Naive B cell (primary cell): Measurements from ENCODE around the gene MAGEC1. TPM values are rescaled to one million over a fixed set of nuclear protein-coding genes. Genes with fewer than 3 reads are reported as not detected.
"Not testable (repeated sequence)": the region's sequence is repeated elsewhere in the genome, so short reads cannot be mapped to it uniquely, and the experiment has no call there.

Source experiments
- ATAC-seq, 2 donors: fragments of 150-1000 bp; cut with Tn5 transposase; 2 replicates each; pipeline ENCODE4 v1.10.0; 2021; ENCODE audit warnings: low read depth in 2 of 2, mild to moderate bottlenecking in 2 of 2, moderate library complexity in 2 of 2
- DNase-seq: peaks from one replicate; pipeline ENCODE4 v3.0.0; 2022
- H3K27ac Mint-ChIP-seq, 6 donors: one replicate each; pipeline ENCODE4 v1.8.0; 2020 to 2022; ENCODE audit warnings: mild to moderate bottlenecking in 6 of 6, mixed read lengths in 6 of 6, moderate library complexity in 5 of 6, inconsistent platforms in 2 of 6
- H3K27me3 Mint-ChIP-seq, 3 donors: one replicate each; pipeline ENCODE4 v1.8.0; 2021 to 2022; ENCODE audit warnings: mixed read lengths in 3 of 3, mild to moderate bottlenecking in 1 of 3
- H3K36me3 Mint-ChIP-seq, 2 donors: one replicate each; pipeline ENCODE4 v1.8.0; 2020 to 2022; ENCODE audit warnings: mixed read lengths in 2 of 2, inconsistent platforms in 1 of 2, mild to moderate bottlenecking in 1 of 2
- H3K4me1 Mint-ChIP-seq, 3 donors: one replicate each; pipeline ENCODE4 v1.8.0; 2020 to 2022; ENCODE audit warnings: mixed read lengths in 3 of 3, inconsistent platforms in 1 of 3, mild to moderate bottlenecking in 1 of 3, moderate library complexity in 1 of 3
- H3K4me3 Mint-ChIP-seq, 8 donors: one replicate each; pipeline ENCODE4 v1.8.0; 2020 to 2022; ENCODE audit warnings: mild to moderate bottlenecking in 8 of 8, mixed read lengths in 8 of 8, moderate library complexity in 8 of 8, inconsistent platforms in 2 of 8
- H3K9me3 Mint-ChIP-seq, 7 donors: one replicate each; pipeline ENCODE4 v1.8.0; 2020 to 2022; ENCODE audit warnings: mixed read lengths in 7 of 7, mild to moderate bottlenecking in 5 of 7, inconsistent platforms in 2 of 7, moderate library complexity in 1 of 7
- polyA plus RNA-seq, 6 donors: library from polyadenylated mRNA; unstranded; fragments of 300-500 nt; fragmentation: Illumina TruSeq; gene quantifications; one replicate each; pipeline ENCODE4 v1.2.3, GENCODE V29; 2021; ENCODE audit warnings: low read depth in 6 of 6

Gene MAGEC1, protein sequence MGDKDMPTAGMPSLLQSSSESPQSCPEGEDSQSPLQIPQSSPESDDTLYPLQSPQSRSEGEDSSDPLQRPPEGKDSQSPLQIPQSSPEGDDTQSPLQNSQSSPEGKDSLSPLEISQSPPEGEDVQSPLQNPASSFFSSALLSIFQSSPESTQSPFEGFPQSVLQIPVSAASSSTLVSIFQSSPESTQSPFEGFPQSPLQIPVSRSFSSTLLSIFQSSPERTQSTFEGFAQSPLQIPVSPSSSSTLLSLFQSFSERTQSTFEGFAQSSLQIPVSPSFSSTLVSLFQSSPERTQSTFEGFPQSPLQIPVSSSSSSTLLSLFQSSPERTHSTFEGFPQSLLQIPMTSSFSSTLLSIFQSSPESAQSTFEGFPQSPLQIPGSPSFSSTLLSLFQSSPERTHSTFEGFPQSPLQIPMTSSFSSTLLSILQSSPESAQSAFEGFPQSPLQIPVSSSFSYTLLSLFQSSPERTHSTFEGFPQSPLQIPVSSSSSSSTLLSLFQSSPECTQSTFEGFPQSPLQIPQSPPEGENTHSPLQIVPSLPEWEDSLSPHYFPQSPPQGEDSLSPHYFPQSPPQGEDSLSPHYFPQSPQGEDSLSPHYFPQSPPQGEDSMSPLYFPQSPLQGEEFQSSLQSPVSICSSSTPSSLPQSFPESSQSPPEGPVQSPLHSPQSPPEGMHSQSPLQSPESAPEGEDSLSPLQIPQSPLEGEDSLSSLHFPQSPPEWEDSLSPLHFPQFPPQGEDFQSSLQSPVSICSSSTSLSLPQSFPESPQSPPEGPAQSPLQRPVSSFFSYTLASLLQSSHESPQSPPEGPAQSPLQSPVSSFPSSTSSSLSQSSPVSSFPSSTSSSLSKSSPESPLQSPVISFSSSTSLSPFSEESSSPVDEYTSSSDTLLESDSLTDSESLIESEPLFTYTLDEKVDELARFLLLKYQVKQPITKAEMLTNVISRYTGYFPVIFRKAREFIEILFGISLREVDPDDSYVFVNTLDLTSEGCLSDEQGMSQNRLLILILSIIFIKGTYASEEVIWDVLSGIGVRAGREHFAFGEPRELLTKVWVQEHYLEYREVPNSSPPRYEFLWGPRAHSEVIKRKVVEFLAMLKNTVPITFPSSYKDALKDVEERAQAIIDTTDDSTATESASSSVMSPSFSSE
- not detected for polyA plus RNA-seq

DNA sequence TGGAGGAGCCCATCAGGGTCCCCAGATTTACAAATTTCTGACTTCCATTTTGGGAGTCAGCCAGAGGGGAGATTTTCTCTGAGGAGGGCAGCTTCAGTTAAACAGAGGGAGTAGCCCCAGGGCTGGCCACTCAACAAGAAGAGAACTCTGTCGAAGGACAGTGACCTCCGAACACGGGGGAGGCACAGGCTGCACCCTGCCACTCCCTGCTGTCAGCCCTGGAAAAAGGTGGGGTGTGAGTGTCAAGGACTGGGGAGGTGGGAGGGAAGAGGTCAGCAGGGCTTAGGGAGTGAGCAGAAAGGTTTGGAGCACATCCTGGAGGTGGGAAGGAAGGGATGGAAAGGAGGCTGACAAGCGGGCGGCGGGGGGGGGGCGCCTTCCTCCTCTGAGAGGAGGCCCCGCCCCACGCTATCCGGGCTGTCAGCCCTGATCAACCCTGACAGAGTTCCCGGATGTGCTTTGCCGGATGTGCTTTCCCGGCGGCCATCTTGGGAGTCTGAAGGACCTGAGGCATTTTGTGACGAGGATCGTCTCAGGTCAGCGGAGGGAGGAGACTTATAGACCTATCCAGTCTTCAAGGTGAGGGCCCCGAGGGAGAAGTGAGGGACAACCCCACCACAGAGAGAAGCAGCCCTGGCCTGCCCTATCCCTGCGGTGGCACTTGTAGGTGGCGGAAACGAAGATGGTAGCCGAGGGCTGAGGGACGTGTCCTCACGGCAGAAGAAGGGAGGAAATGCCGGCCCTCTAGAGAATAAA, at the start of gene MAGEC1:
Gene MAGEC1, plus strand, starts transcription at position 495 of the 756 bp plus-strand sequence. CDS start 1,179 bp downstream, outside the sequence.
- H3K4me3 Mint-ChIP-seq, result no peak within 1 kb of the TSS
- no peak for ATAC-seq
- no peak within 1 kb of the TSS for H3K27ac Mint-ChIP-seq

DNA sequence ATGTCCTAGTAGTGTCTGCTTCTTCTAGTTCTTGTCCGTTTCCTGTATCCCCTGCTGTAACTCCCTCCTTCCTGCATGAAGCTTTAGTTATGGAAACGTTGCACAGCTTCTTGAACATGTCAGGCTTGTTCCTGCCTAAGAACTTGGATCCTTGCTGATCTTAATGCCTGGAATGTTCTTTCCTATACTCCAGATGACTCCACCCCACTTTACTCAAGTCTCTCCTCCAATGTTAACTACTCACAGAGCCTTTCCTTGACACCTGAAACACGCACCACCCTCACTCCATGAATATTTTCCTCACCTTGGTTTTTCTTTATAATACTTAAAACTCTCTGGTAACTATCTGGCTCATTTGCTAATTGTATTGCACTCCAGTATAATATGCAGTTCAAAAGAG, 46.2 kb upstream of the MAGEC1 start:
- H3K27me3 Mint-ChIP-seq, result no peaks in the 10 kb centered on the region
- no peak overlapping the region for H3K4me3 Mint-ChIP-seq
- DNase-seq (no peak), ATAC-seq (no peak)
- H3K36me3 Mint-ChIP-seq, result no peaks in the 10 kb centered on the region
- peaks cover 0 to 3% (median 0%) of the 10 kb centered on the region in 7 donors for H3K9me3 Mint-ChIP-seq
- H3K4me1 Mint-ChIP-seq, result no peaks in the 10 kb centered on the region
- H3K27ac Mint-ChIP-seq, result no peak overlapping the region

More for the DNA sequence above, at the start of gene MAGEC1:
- Mint-ChIP-seq H3K9me3 (peaks cover 6 to 29% (median 9%) of the 10 kb centered on the region in 7 donors), H3K36me3 (peaks cover 4 to 14% of the 10 kb centered on the region in 2 donors), H3K4me1 (peaks cover 0 to 4% (median 0%) of the 10 kb centered on the region in 3 donors), H3K27me3 (no peaks in the 10 kb centered on the region)
- no peak for DNase-seq

DNA sequence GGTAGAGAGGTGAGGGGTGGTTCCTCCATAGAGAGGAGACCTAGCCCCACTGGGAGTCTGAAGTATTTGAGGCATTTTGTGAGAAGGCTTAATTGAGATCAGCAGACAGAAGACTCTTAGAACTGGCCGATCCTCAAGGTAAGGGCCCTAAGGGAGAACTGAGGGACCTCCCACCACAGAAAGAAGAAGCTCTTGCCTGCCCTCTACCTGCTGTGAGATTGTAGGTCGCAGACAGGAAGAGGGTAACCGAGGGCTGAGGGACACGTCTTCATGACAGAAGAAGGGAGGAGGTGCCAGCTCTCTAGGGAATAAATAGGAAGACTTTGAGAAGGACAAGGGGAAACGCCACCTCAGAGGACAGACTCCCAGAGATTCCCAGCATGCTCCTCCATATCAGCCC, 24.1 kb upstream of the MAGEC1 start:
- ATAC-seq (no peak), DNase-seq (no peak)
- H3K4me3 Mint-ChIP-seq, result no peak overlapping the region
- H3K36me3 Mint-ChIP-seq, result no peaks in the 10 kb centered on the region
- H3K4me1 Mint-ChIP-seq, result no peaks in the 10 kb centered on the region
- no peak overlapping the region for H3K27ac Mint-ChIP-seq
- no peaks in the 10 kb centered on the region for H3K27me3 Mint-ChIP-seq
- peaks cover 0 to 3% (median 0%) of the 10 kb centered on the region in 7 donors for H3K9me3 Mint-ChIP-seq

DNA sequence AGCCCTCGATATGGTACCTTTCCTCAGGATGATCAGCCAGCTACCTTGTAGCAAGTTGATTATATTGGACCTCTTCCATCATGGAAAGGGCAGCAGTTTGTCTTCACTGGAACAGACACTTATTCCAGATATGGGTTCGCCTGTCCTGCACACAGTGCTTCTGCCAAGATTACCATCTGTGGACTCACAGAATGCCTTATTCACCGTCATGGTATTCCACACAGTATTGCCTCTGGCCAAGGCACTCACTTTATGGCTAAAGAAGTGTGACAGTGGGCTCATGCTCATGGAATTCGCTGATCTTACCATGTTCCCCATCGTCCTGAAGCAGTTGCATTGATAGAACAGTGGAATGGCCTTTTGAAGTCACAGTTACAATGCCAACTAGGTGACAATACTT, 14.9 kb upstream of the MAGEC1 start:
- not testable (repeated sequence) for DNase-seq, H3K27me3 Mint-ChIP-seq, H3K27ac Mint-ChIP-seq, H3K36me3 Mint-ChIP-seq, H3K4me3 Mint-ChIP-seq, H3K9me3 Mint-ChIP-seq, H3K4me1 Mint-ChIP-seq, ATAC-seq

DNA sequence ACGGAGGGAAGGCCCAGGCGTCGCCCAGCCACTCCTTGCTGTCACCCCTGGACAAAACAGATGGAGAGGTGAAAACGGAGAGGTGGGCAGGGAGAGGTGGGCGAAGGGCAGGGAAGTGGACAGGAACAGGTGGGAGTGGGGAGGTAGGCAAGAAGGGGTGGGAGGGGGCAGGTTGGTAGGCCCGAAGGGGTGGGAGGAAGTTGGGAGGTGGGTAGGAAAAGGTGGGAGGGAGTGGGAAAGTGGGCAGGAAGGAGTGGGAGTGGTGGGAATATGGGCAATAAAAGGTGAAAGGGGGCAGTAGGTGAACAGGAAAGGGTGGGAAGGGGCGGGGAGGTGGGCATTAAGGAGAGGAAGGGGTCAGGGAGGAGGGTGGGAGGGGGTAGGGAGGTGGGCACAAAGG, 9.0 kb upstream of the MAGEC1 start:
- no peaks in the 10 kb centered on the region for H3K36me3 Mint-ChIP-seq
- no peaks in the 10 kb centered on the region for H3K27me3 Mint-ChIP-seq
- H3K4me1 Mint-ChIP-seq, result no peaks in the 10 kb centered on the region
- DNase-seq, result no peak
- no peak overlapping the region for H3K27ac Mint-ChIP-seq
- no peak overlapping the region for H3K4me3 Mint-ChIP-seq
- peaks cover 0 to 4% (median 0%) of the 10 kb centered on the region in 7 donors for H3K9me3 Mint-ChIP-seq
- no peak for ATAC-seq

DNA sequence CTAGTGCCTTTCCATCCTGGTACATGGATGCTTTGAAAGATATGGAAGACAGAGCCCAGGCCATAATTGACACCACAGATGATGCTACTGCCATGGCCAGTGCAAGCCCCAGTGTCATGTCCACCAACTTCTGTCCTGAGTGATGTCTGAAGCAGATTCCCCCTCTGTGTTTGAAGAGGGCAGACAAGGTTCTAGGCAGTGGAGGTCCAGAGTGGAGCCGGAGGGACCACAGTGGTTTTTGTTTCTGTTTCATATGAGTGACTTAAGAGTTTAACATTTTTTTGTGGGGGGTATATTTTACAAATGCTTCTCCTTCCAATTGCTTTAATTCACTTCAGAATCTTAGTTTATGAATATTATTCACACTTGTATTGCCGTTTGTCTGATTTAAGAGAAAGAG, 6.0 kb upstream of the MAGEC1 start:
- DNase-seq (no peak), ATAC-seq (no peak)
- Mint-ChIP-seq H3K36me3 (no peaks in the 10 kb centered on the region), H3K9me3 (peaks cover 0 to 7% (median 1%) of the 10 kb centered on the region in 7 donors), H3K4me1 (no peaks in the 10 kb centered on the region), H3K27ac (no peak overlapping the region), H3K4me3 (no peak overlapping the region), H3K27me3 (no peaks in the 10 kb centered on the region)

DNA sequence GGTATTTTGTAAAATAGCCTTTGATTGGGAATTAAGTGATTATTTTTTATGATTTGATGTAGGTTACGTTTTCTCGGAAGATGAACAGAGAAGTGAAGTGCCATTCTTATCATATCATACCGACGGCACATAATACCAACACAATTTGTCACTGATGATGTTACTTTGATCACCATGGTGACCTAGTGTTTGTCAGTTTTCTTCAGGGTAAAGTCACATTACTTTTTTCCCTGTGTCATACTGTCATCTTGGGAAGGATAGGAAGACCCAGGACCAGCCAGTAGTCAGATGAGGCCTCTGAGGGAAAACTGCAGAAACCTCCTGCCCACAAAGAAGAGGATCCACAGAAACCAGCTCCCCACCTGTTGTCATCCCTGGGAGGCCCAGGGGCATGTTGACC, 1.3 kb upstream of the MAGEC1 start:
- Mint-ChIP-seq H3K27me3 (no peaks in the 10 kb centered on the region), H3K4me3 (no peak overlapping the region), H3K36me3 (peaks cover under 1 to 7% of the 10 kb centered on the region in 2 donors), H3K4me1 (no peaks in the 10 kb centered on the region), H3K27ac (no peak overlapping the region), H3K9me3 (peaks cover 3 to 23% (median 7%) of the 10 kb centered on the region in 7 donors)
- no peak for ATAC-seq
- no peak for DNase-seq

DNA sequence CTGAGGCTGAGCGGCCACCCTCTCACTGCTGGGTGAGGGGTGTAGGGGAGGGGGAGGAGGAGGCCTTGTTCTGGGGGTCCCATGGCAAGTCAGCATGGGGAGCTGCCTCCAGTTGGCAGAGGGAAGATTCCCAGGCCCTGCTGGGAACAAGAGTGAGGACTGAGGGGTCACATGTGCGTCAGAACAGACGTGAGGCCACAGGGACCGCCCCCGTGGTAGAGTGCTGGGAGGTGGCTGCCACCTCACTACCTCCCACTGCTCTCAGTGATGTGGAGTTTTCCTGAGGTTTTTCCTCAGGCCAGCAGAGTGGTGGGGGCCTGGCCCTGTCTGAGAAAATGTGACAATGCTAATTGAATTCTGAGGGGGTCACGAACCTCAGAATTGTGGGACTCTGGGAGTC, 568 bp downstream of the MAGEC1 start:
- no peak for DNase-seq
- no peak overlapping the region for H3K27ac Mint-ChIP-seq
- peaks cover 6 to 29% (median 9%) of the 10 kb centered on the region in 7 donors for H3K9me3 Mint-ChIP-seq
- H3K4me1 Mint-ChIP-seq, result peaks cover 0 to 4% (median 0%) of the 10 kb centered on the region in 3 donors
- H3K4me3 Mint-ChIP-seq, result no peak overlapping the region
- ATAC-seq, result no peak
- H3K36me3 Mint-ChIP-seq, result peaks cover 4 to 14% of the 10 kb centered on the region in 2 donors
- no peaks in the 10 kb centered on the region for H3K27me3 Mint-ChIP-seq

DNA sequence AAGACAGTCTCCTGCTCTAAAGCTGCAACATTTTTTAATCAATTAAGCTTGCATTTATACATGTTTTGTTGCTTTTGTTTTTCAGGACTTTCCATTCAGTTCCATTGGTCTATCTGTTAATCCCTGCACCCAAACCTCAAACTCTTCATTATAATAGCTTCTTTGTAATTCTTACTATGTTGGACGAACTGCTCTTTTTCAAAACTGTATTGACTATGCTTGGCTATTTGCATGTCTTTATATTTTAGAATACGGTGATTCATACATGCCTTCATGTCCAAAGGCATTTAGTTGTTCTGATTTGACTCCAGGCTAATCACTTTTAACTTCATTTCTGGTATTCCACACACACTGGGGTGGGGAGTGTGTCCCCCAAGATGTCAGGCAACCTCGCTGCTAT, 14.1 kb downstream of the MAGEC1 start:
- DNase-seq, result no peak
- Mint-ChIP-seq H3K4me1 (no peaks in the 10 kb centered on the region), H3K36me3 (no peaks in the 10 kb centered on the region), H3K4me3 (peak overlapping the region in 1 of 8 donors; percentile 15), H3K27me3 (no peaks in the 10 kb centered on the region), H3K9me3 (peaks cover 0 to 4% (median 2%) of the 10 kb centered on the region in 7 donors), H3K27ac (no peak overlapping the region)
- no peak for ATAC-seq

DNA sequence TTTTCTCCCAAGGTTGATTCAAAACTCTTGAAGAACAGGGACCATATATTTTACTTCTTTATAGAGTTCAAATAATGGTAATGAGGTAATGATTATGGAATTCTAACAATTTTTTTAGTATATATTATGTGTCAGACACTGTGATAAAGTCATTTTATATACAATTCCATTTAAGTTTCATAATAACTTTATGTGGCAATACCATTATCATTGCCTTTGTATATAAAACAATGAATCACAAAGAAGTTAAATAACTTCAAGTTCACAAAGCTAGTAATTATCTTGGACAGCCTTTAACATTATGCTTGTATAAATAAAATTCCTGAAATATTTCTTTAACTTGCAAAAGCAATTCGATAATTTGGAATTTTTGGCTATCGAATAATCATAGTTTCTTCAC, 20.6 kb downstream of the MAGEC1 start:
- H3K4me3 Mint-ChIP-seq, result no peak overlapping the region
- peaks cover 0 to 10% (median 3%) of the 10 kb centered on the region in 7 donors for H3K9me3 Mint-ChIP-seq
- no peaks in the 10 kb centered on the region for H3K27me3 Mint-ChIP-seq
- H3K4me1 Mint-ChIP-seq, result no peaks in the 10 kb centered on the region
- ATAC-seq (no peak), DNase-seq (no peak)
- H3K27ac Mint-ChIP-seq, result no peak overlapping the region
- H3K36me3 Mint-ChIP-seq, result no peaks in the 10 kb centered on the region

DNA sequence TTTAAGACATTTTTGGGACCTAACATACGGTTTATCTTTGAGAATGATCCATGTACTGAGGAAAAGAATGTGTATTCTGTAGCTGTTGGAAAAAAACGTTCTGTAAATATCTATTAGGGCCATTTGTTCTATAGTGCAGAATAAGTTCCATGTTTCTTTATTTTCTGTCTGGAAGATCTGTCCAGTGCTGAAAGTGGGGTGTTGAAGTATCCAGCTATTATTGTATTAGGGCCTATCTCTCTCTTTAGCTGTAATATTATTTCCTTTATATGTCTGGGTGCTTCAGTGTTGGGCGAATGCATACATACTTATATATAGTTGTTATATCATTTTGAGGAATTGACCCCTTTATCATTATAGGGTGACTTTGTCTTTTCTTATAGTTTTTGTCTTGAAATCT, 24.7 kb downstream of the MAGEC1 start:
- no peak overlapping the region for H3K4me3 Mint-ChIP-seq
- no peaks in the 10 kb centered on the region for H3K27me3 Mint-ChIP-seq
- no peaks in the 10 kb centered on the region for H3K4me1 Mint-ChIP-seq
- DNase-seq (no peak), ATAC-seq (no peak)
- no peaks in the 10 kb centered on the region for H3K36me3 Mint-ChIP-seq
- H3K9me3 Mint-ChIP-seq, result peaks cover 0 to 6% (median 2%) of the 10 kb centered on the region in 7 donors
- no peak overlapping the region for H3K27ac Mint-ChIP-seq

DNA sequence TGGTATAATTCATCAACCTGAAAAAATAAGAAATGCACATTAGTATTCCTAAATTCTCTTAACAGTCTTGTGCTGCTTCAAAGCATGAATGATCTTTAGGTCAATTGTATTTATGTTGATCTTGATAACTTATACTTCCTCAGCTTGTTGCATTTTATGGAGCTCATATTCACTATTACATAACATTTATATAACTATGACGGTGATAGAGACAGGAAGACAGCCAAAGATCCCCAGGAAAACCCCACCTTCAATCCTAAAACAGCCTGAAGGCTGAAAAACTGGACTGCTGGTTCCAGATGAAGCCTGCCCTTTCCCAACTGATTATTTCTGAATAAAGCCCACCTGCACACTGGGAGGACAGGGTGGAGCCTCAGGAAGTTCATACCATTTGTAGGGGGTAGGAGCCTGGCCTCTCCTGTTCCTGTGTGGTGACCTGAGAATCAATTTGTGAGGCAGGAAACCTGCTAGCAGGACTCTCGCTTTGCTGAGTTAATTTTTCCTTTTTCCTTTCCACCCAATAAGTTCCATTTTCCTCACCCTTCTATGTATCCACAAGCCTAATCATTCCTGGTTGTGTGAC, 30.5 kb downstream of the MAGEC1 start:
- Mint-ChIP-seq H3K36me3 (no peaks in the 10 kb centered on the region), H3K9me3 (peaks cover 0 to 8% (median 2%) of the 10 kb centered on the region in 7 donors), H3K4me3 (no peak overlapping the region), H3K4me1 (no peaks in the 10 kb centered on the region), H3K27ac (no peak overlapping the region), H3K27me3 (no peaks in the 10 kb centered on the region)
- ATAC-seq (no peak), DNase-seq (no peak)
